ENCODE data around the gene OLA1.

Gene OLA1

DNA sequence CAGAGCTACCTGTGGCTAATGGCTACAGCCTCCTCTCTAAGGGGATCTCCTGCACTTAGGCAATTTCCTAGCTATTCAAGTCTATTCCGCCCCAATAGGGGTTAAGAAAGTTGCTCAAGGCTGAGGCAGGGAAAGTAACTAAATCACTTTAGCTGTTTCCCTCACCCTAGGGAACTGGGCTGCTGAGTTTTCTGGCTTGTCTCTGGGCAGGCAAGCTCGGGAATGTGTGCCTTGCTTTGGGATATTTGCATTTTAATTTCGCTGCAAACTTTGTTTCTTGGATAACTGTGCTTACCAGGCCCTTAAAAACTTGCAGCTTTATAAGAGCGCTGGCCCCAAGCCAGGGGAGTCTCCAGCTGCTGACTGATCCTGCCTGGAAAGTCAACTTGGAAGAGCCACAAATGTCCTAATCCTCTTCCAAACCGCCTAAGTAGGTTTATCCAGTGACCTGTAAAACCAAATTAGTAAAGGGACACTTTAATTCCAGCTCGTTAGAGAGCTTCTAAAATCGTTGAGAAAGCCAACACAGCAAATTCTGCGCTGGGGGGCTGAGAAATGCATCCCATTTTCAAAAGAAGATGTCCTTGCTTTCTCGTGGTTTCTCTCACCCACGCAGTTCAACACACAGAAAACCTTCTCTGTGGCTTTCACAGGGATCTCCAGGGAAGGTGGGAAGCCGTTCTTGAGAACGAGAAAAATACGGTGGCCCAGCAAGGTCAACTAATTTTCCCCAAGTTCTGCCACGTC, 223.6 kb downstream of the OLA1 start:
- H3K27me3 ChIP-seq (ENCODE audit: insufficient read depth, poor library complexity, severe bottlenecking): no peaks in the 10 kb centered on the region
- H3K27ac ChIP-seq (replicated peaks): peak overlapping the region; percentile 36
- TF ChIP-seq, protein P1, sequence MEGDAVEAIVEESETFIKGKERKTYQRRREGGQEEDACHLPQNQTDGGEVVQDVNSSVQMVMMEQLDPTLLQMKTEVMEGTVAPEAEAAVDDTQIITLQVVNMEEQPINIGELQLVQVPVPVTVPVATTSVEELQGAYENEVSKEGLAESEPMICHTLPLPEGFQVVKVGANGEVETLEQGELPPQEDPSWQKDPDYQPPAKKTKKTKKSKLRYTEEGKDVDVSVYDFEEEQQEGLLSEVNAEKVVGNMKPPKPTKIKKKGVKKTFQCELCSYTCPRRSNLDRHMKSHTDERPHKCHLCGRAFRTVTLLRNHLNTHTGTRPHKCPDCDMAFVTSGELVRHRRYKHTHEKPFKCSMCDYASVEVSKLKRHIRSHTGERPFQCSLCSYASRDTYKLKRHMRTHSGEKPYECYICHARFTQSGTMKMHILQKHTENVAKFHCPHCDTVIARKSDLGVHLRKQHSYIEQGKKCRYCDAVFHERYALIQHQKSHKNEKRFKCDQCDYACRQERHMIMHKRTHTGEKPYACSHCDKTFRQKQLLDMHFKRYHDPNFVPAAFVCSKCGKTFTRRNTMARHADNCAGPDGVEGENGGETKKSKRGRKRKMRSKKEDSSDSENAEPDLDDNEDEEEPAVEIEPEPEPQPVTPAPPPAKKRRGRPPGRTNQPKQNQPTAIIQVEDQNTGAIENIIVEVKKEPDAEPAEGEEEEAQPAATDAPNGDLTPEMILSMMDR (IDR thresholded peaks at IDR 0.05; ENCODE audit: insufficient read depth, low read length): no peak
- TF ChIP-seq, protein P2, sequence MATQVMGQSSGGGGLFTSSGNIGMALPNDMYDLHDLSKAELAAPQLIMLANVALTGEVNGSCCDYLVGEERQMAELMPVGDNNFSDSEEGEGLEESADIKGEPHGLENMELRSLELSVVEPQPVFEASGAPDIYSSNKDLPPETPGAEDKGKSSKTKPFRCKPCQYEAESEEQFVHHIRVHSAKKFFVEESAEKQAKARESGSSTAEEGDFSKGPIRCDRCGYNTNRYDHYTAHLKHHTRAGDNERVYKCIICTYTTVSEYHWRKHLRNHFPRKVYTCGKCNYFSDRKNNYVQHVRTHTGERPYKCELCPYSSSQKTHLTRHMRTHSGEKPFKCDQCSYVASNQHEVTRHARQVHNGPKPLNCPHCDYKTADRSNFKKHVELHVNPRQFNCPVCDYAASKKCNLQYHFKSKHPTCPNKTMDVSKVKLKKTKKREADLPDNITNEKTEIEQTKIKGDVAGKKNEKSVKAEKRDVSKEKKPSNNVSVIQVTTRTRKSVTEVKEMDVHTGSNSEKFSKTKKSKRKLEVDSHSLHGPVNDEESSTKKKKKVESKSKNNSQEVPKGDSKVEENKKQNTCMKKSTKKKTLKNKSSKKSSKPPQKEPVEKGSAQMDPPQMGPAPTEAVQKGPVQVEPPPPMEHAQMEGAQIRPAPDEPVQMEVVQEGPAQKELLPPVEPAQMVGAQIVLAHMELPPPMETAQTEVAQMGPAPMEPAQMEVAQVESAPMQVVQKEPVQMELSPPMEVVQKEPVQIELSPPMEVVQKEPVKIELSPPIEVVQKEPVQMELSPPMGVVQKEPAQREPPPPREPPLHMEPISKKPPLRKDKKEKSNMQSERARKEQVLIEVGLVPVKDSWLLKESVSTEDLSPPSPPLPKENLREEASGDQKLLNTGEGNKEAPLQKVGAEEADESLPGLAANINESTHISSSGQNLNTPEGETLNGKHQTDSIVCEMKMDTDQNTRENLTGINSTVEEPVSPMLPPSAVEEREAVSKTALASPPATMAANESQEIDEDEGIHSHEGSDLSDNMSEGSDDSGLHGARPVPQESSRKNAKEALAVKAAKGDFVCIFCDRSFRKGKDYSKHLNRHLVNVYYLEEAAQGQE (IDR thresholded peaks at IDR 0.05; ENCODE audit: insufficient replicate concordance, low read depth): no peak
- TF ChIP-seq POLR2AphosphoS5 (IDR thresholded peaks at IDR 0.05; ENCODE audit: low read depth) (no peak), GABPA (IDR thresholded peaks at IDR 0.05; ENCODE audit: low read depth) (no peak), SPI1 (IDR thresholded peaks at IDR 0.05; ENCODE audit: borderline replicate concordance, low read depth) (no peak)
- H3K4me3 ChIP-seq (replicated peaks; ENCODE audit: insufficient read depth, low read length): no peak overlapping the region
- DNase-seq (ENCODE audit: low read depth in 1 of 2, low spot score in 1 of 2): peak in 1 of 2 experiments; percentile 60

DNA sequence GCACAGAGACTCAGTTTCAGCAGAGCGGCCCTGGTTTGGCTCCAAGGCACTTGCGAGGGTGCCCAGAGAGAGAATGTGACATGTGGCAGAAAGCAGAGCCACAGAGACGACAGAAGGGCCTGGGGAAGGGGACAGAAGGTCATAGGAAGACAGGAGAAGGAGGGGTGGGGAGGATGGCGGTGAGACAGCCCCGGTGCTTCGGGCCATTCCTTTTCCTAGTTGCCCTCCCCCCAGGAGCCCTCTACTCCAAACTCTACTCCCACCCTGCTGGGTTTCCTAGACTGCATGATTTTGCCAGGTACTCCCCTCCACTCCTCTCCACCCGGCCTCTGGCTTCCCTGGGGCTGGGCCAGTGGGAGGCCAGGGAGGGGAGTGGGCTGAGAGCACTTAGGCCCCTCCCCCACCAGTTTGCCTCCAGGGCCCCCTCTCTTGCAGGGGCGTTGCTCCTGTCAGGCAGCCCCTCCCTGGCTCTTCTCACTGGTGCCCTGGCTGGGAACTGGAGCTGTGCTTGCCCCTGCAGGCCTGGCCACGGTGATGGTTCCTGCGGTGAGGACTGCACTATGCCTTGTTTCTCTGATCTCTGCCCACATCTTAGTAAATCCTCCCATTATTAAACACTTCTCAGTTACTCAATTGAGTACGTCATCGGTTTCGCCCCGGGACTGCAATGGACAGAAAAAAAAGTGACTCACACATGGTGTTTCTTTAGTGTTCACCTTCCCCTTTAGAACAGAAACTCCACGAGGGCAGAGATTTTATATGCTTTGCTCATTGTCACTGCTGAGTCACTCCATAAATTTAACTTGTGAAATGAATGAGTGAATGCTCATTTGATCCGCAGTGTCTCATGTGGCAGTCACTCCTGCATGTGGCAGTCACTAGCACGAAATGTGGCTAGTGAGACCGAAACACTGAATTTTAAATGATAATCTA, 224.5 kb downstream of the OLA1 start:
- TF ChIP-seq, protein P1 (IDR thresholded peaks at IDR 0.05; ENCODE audit: insufficient read depth, low read length): no peak
- TF ChIP-seq, protein P2 (IDR thresholded peaks at IDR 0.05; ENCODE audit: insufficient replicate concordance, low read depth): no peak
- TF ChIP-seq POLR2AphosphoS5 (IDR thresholded peaks at IDR 0.05; ENCODE audit: low read depth): no peak
- no peak for TF ChIP-seq GABPA (IDR thresholded peaks at IDR 0.05; ENCODE audit: low read depth)
- TF ChIP-seq SPI1 (IDR thresholded peaks at IDR 0.05; ENCODE audit: borderline replicate concordance, low read depth): no peak
- peak overlapping the region; percentile 36 for H3K27ac ChIP-seq (replicated peaks)
- DNase-seq (ENCODE audit: low read depth in 1 of 2, low spot score in 1 of 2): peak; percentile 89
- no peak overlapping the region for H3K4me3 ChIP-seq (replicated peaks; ENCODE audit: insufficient read depth, low read length)
- H3K27me3 ChIP-seq (ENCODE audit: insufficient read depth, poor library complexity, severe bottlenecking): no peaks in the 10 kb centered on the region
